Cardiac muscle cell (in vitro differentiated cells and primary cell): ENCODE results near the gene MTA2. TPM values are rescaled to one million over a fixed set of nuclear protein-coding genes. Genes with fewer than 3 reads are reported as not detected.

ENCODE experiments used
- DNase-seq, 2 donors: peaks; one replicate each; pipeline versions ENCODE4 v3.0.0 to v3.0.0-alpha.2; 2010 to 2017; ENCODE audit warnings: low read depth in 1 of 2, low spot score in 1 of 2
- H3K27ac ChIP-seq: fragments of 200-600 bp; sonication (generic); 2 replicates; pipeline ENCODE4 v1.5.1; 2016
- H3K27me3 ChIP-seq: fragments of 200-600 bp; sonication (generic); 2 replicates; pipeline ENCODE4 v1.6.0; 2016; ENCODE audit warnings: control low read depth
- H3K36me3 ChIP-seq: fragments of 200-600 bp; sonication (generic); 2 replicates; pipeline ENCODE4 v1.5.1; 2016; ENCODE audit warnings: control low read depth
- H3K4me1 ChIP-seq: fragments of 200-600 bp; sonication (generic); 2 replicates; pipeline ENCODE4 v1.8.1; 2017; ENCODE audit warnings: low read depth, mild to moderate bottlenecking, mixed run types
- H3K4me3 ChIP-seq: fragments of 200-600 bp; sonication (generic); 2 replicates; pipeline ENCODE4 v1.5.1; 2016; ENCODE audit warnings: mild to moderate bottlenecking
- H3K9me3 ChIP-seq: fragments of 200-600 bp; sonication (generic); 2 replicates; pipeline ENCODE4 v1.5.1; 2017; ENCODE audit warnings: low read depth, mild to moderate bottlenecking, control low read depth
- CTCF ChIP-seq: IDR thresholded peaks from 2 replicates; pipeline ENCODE4 v1.5.1; 2012; ENCODE audit warnings: low read depth, mild to moderate bottlenecking, low read length
- polyA plus RNA-seq: library from polyadenylated mRNA; unstranded; fragments of >200 nt; fragmentation: Nextera tagmentation; extraction: Ambion mirVana; gene quantifications from 2 replicates; pipeline ENCODE4 v1.2.1, GENCODE V29; 2016
- total RNA-seq: library from RNA; depleted of rRNA; stranded (reverse); fragments of >200 nt; gene quantifications from 2 replicates; pipeline ENCODE4 v1.2.3, GENCODE V29; 2016

Gene MTA2
- total and polyA plus RNA-seq, 2 experiments from 2014 or later, result 22.9 to 108 TPM

- H3K27me3 ChIP-seq, result peaks cover 14% of the 10 kb centered on the region
- no peak for DNase-seq
- no peak overlapping the region for H3K27ac ChIP-seq
- no peaks in the 10 kb centered on the region for H3K36me3 ChIP-seq
- H3K9me3 ChIP-seq, result no peaks in the 10 kb centered on the region
- H3K4me1 ChIP-seq, result peaks cover 35% of the 10 kb centered on the region
- H3K4me3 ChIP-seq, result no peak overlapping the region
- no peak for TF ChIP-seq CTCF
Observed at GRCh38 chr11:62543680-62544444, 57.8 kb downstream of the MTA2 start.

Other genes with a start within 250 kb of the MTA2 start
- not detected in 2 replicates for gene SCGB1A1, start 182.8 kb downstream of the MTA2 start, total RNA-seq
- gene SCGB1A1, start 182.8 kb downstream of the MTA2 start, polyA plus RNA-seq, result not detected in 2 replicates
- 50.1 and 77.1 TPM in 2 replicates for gene AHNAK, start 55.1 kb downstream of the MTA2 start, total RNA-seq
- 10.9 and 13.4 TPM in 2 replicates for gene AHNAK, start 55.1 kb downstream of the MTA2 start, polyA plus RNA-seq
- 1,990 and 2,091 TPM in 2 replicates for gene EEF1G, start 28.0 kb downstream of the MTA2 start, total RNA-seq
- gene EEF1G, start 28.0 kb downstream of the MTA2 start, polyA plus RNA-seq, result 769 and 853 TPM in 2 replicates
- 14.9 and 29.1 TPM in 2 replicates for gene TUT1, start 10.3 kb downstream of the MTA2 start, total RNA-seq
- 18.7 and 32.1 TPM in 2 replicates for gene TUT1, start 10.3 kb downstream of the MTA2 start, polyA plus RNA-seq
- 21.1 and 42.8 TPM in 2 replicates for gene EML3, start 10.9 kb upstream of the MTA2 start, total RNA-seq
- gene EML3, start 10.9 kb upstream of the MTA2 start, polyA plus RNA-seq, result 32.0 and 38.4 TPM in 2 replicates
- gene ROM1, start 11.4 kb upstream of the MTA2 start, total RNA-seq, result 3.3 and 3.5 TPM in 2 replicates
- 6.9 and 7.9 TPM in 2 replicates for gene ROM1, start 11.4 kb upstream of the MTA2 start, polyA plus RNA-seq
- 46.4 and 52.0 TPM in 2 replicates for gene B3GAT3, start 20.1 kb upstream of the MTA2 start, total RNA-seq
- 53.0 and 64.9 TPM in 2 replicates for gene B3GAT3, start 20.1 kb upstream of the MTA2 start, polyA plus RNA-seq
- 110 TPM in 2 replicates for gene GANAB, start 44.7 kb upstream of the MTA2 start, total RNA-seq
- gene GANAB, start 44.7 kb upstream of the MTA2 start, polyA plus RNA-seq, result 143 and 151 TPM in 2 replicates
- gene INTS5, start 51.4 kb upstream of the MTA2 start, total RNA-seq, result 33.9 and 36.3 TPM in 2 replicates
- 32.2 and 40.1 TPM in 2 replicates for gene INTS5, start 51.4 kb upstream of the MTA2 start, polyA plus RNA-seq
- gene C11orf98, start 63.3 kb upstream of the MTA2 start, total RNA-seq, result 136 and 141 TPM in 2 replicates
- gene C11orf98, start 63.3 kb upstream of the MTA2 start, polyA plus RNA-seq, result 115 and 136 TPM in 2 replicates
- 3.8 and 11.0 TPM in 2 replicates for gene CSKMT, start 63.4 kb upstream of the MTA2 start, total RNA-seq
- 14.1 and 25.1 TPM in 2 replicates for gene CSKMT, start 63.4 kb upstream of the MTA2 start, polyA plus RNA-seq
- 13.0 and 18.8 TPM in 2 replicates for gene UQCC3, start 69.8 kb upstream of the MTA2 start, total RNA-seq
- 32.3 and 33.5 TPM in 2 replicates for gene UQCC3, start 69.8 kb upstream of the MTA2 start, polyA plus RNA-seq
- gene LBHD1, start 70.4 kb upstream of the MTA2 start, total RNA-seq, result 11.1 and 11.6 TPM in 2 replicates
- gene LBHD1, start 70.4 kb upstream of the MTA2 start, polyA plus RNA-seq, result 10.1 and 11.7 TPM in 2 replicates
- gene UBXN1, start 77.2 kb upstream of the MTA2 start, total RNA-seq, result 235 and 302 TPM in 2 replicates
- gene UBXN1, start 77.2 kb upstream of the MTA2 start, polyA plus RNA-seq, result 109 and 111 TPM in 2 replicates
- gene LRRN4CL, start 87.7 kb upstream of the MTA2 start, total RNA-seq, result 0.81 and 1.9 TPM in 2 replicates
- gene LRRN4CL, start 87.7 kb upstream of the MTA2 start, polyA plus RNA-seq, result 0.24 TPM in 1 of 2 replicates, not detected in the other
- gene BSCL2, start 105.6 kb upstream of the MTA2 start, total RNA-seq, result 70.3 and 73.8 TPM in 2 replicates
- 73.7 and 79.2 TPM in 2 replicates for gene BSCL2, start 105.6 kb upstream of the MTA2 start, polyA plus RNA-seq
- gene GNG3, start 105.8 kb upstream of the MTA2 start, total RNA-seq, result 0.67 TPM in 1 of 2 replicates, not detected in the other
- 2.6 and 3.0 TPM in 2 replicates for gene GNG3, start 105.8 kb upstream of the MTA2 start, polyA plus RNA-seq
- 13.7 and 20.0 TPM in 2 replicates for gene HNRNPUL2, start 125.6 kb upstream of the MTA2 start, total RNA-seq
- gene HNRNPUL2, start 125.6 kb upstream of the MTA2 start, polyA plus RNA-seq, result 2.9 and 3.2 TPM in 2 replicates
- 36.3 and 37.3 TPM in 2 replicates for gene TTC9C, start 126.6 kb upstream of the MTA2 start, total RNA-seq
- 39.0 and 45.1 TPM in 2 replicates for gene TTC9C, start 126.6 kb upstream of the MTA2 start, polyA plus RNA-seq
- gene ZBTB3, start 152.3 kb upstream of the MTA2 start, total RNA-seq, result 12.5 and 14.3 TPM in 2 replicates
- gene ZBTB3, start 152.3 kb upstream of the MTA2 start, polyA plus RNA-seq, result 10.4 and 10.8 TPM in 2 replicates
- 67.2 and 101 TPM in 2 replicates for gene POLR2G, start 159.7 kb upstream of the MTA2 start, total RNA-seq
- gene POLR2G, start 159.7 kb upstream of the MTA2 start, polyA plus RNA-seq, result 195 and 219 TPM in 2 replicates
- 33.1 and 38.8 TPM in 2 replicates for gene TAF6L, start 169.5 kb upstream of the MTA2 start, total RNA-seq
- 46.3 and 56.3 TPM in 2 replicates for gene TAF6L, start 169.5 kb upstream of the MTA2 start, polyA plus RNA-seq
- gene TMEM179B, start 185.5 kb upstream of the MTA2 start, total RNA-seq, result 34.2 and 55.2 TPM in 2 replicates
- 78.6 and 81.8 TPM in 2 replicates for gene TMEM179B, start 185.5 kb upstream of the MTA2 start, polyA plus RNA-seq
- 87.1 and 88.9 TPM in 2 replicates for gene TMEM223, start 190.1 kb upstream of the MTA2 start, total RNA-seq
- gene TMEM223, start 190.1 kb upstream of the MTA2 start, polyA plus RNA-seq, result 92.4 and 102 TPM in 2 replicates
- 52.8 and 60.7 TPM in 2 replicates for gene NXF1, start 203.6 kb upstream of the MTA2 start, total RNA-seq
- gene NXF1, start 203.6 kb upstream of the MTA2 start, polyA plus RNA-seq, result 96.7 and 127 TPM in 2 replicates
- gene STX5, start 230.2 kb upstream of the MTA2 start, total RNA-seq, result 38.5 and 45.2 TPM in 2 replicates
- 49.4 and 53.6 TPM in 2 replicates for gene STX5, start 230.2 kb upstream of the MTA2 start, polyA plus RNA-seq
- not detected in 2 replicates for gene TEX54, start 231.0 kb upstream of the MTA2 start, total RNA-seq
- 3.0 and 4.8 TPM in 2 replicates for gene TEX54, start 231.0 kb upstream of the MTA2 start, polyA plus RNA-seq
- 47.4 and 63.3 TPM in 2 replicates for gene WDR74, start 237.7 kb upstream of the MTA2 start, total RNA-seq
- 42.1 and 52.8 TPM in 2 replicates for gene WDR74, start 237.7 kb upstream of the MTA2 start, polyA plus RNA-seq